Uterus (tissue), 2 donors: ENCODE data around the gene C1QL1.

Experiments
- CTCF ChIP-seq, 4 experiments: fragments of 200-600 bp in 2 of 4; fragments of 450-650 bp in 2 of 4; sonication (generic) in 2 of 4; IDR thresholded peaks; one replicate each; pipeline ENCODE4 v1.5.1; 2016 to 2019; ENCODE audit warnings: antibody characterized with exemption in 4 of 4, mild to moderate bottlenecking in 2 of 4, moderate library complexity in 1 of 4
- POLR2A ChIP-seq, 2 donors: fragments of 450-650 bp; IDR thresholded peaks; one replicate each; pipeline ENCODE4 v1.6.1; 2016; ENCODE audit warnings: antibody characterized with exemption in 2 of 2, mild to moderate bottlenecking in 1 of 2, moderate library complexity in 1 of 2

GRCh38 chr17:44947461-44948314 lies 20.4 kb downstream of the C1QL1 start, which contains the start of gene KIF18B:
- TF ChIP-seq POLR2A (IDR thresholded peaks at IDR 0.05) (peak; percentile 56 to 60), CTCF (IDR thresholded peaks at IDR 0.05) (peak in 1 of 4 experiments; percentile 1)
